ENCODE measurements around the gene KNL1.

Gene KNL1

GRCh38 chr15:40600956-40601355, 6.9 kb downstream of the KNL1 start:
- no peak for ATAC-seq
- no peak for TF ChIP-seq BACH2 (CRISPR knock-in tag; IDR thresholded peaks at IDR 0.05; ENCODE audit: borderline replicate concordance)
- no peak for TF ChIP-seq TCF4 (CRISPR knock-in tag; IDR thresholded peaks at IDR 0.05; ENCODE audit: borderline replicate concordance)

- no peak for ATAC-seq
These were observed 9.9 kb downstream of the KNL1 start for GRCh38 chr15:40603935-40604334.

GRCh38 chr15:40613080-40613479, 19.0 kb downstream of the KNL1 start:
- no peak for ATAC-seq
- TF ChIP-seq PPARA (CRISPR knock-in tag; IDR thresholded peaks at IDR 0.05; ENCODE audit: borderline replicate concordance), result no peak
- no peak for TF ChIP-seq ESRRG (CRISPR knock-in tag; IDR thresholded peaks at IDR 0.05)
- TF ChIP-seq TOX (CRISPR knock-in tag; IDR thresholded peaks at IDR 0.05; ENCODE audit: borderline replicate concordance), result no peak
- no peak for TF ChIP-seq ZFP30 (CRISPR knock-in tag; IDR thresholded peaks at IDR 0.05)
- TF ChIP-seq OSR1 (CRISPR knock-in tag; IDR thresholded peaks at IDR 0.05), result no peak
- TF ChIP-seq ZNF8 (CRISPR knock-in tag; IDR thresholded peaks at IDR 0.05), result no peak
- TF ChIP-seq PATZ1 (CRISPR knock-in tag; IDR thresholded peaks at IDR 0.05; ENCODE audit: borderline replicate concordance), result no peak

More at GRCh38 chr15:40603935-40604334, 9.9 kb downstream of the KNL1 start:
- no peak for TF ChIP-seq GLIS3 (CRISPR knock-in tag; IDR thresholded peaks at IDR 0.05)
- no peak for TF ChIP-seq POU6F1 (CRISPR knock-in tag; IDR thresholded peaks at IDR 0.05; ENCODE audit: borderline replicate concordance, low read depth)
- no peak for TF ChIP-seq CREB5 (CRISPR knock-in tag; IDR thresholded peaks at IDR 0.05; ENCODE audit: low read depth)
- TF ChIP-seq ZNF565 (CRISPR knock-in tag; conservative IDR thresholded peaks at IDR 0.05; ENCODE audit: low read depth), result no peak
- no peak for TF ChIP-seq PATZ1 (CRISPR knock-in tag; IDR thresholded peaks at IDR 0.05; ENCODE audit: borderline replicate concordance)
- TF ChIP-seq ESRRG (CRISPR knock-in tag; IDR thresholded peaks at IDR 0.05), result no peak
- TF ChIP-seq ZFP30 (CRISPR knock-in tag; IDR thresholded peaks at IDR 0.05), result no peak

GRCh38 chr15:40618023-40618422, 24.0 kb downstream of the KNL1 start:
- ATAC-seq, result no peak
- TF ChIP-seq RARB (CRISPR knock-in tag; IDR thresholded peaks at IDR 0.05), result no peak
- no peak for TF ChIP-seq ARNTL (CRISPR knock-in tag; IDR thresholded peaks at IDR 0.05; ENCODE audit: borderline replicate concordance, low read depth)
- no peak for TF ChIP-seq ZNF565 (CRISPR knock-in tag; conservative IDR thresholded peaks at IDR 0.05; ENCODE audit: low read depth)
- TF ChIP-seq CREB5 (CRISPR knock-in tag; IDR thresholded peaks at IDR 0.05; ENCODE audit: low read depth), result no peak
- TF ChIP-seq CSDC2 (CRISPR knock-in tag; IDR thresholded peaks at IDR 0.05), result no peak
- TF ChIP-seq ZNF8 (CRISPR knock-in tag; IDR thresholded peaks at IDR 0.05), result no peak
- TF ChIP-seq ZFP3 (CRISPR knock-in tag; IDR thresholded peaks at IDR 0.05), result no peak
- no peak for TF ChIP-seq PATZ1 (CRISPR knock-in tag; IDR thresholded peaks at IDR 0.05; ENCODE audit: borderline replicate concordance)
- no peak for TF ChIP-seq ESRRG (CRISPR knock-in tag; IDR thresholded peaks at IDR 0.05)
- no peak for TF ChIP-seq TCF4 (CRISPR knock-in tag; IDR thresholded peaks at IDR 0.05; ENCODE audit: borderline replicate concordance)
- no peak for TF ChIP-seq GLIS3 (CRISPR knock-in tag; IDR thresholded peaks at IDR 0.05)
- TF ChIP-seq CSRNP3 (CRISPR knock-in tag; IDR thresholded peaks at IDR 0.05), result no peak
- TF ChIP-seq ZC3H10 (CRISPR knock-in tag; IDR thresholded peaks at IDR 0.05), result no peak
- no peak for TF ChIP-seq POU6F1 (CRISPR knock-in tag; IDR thresholded peaks at IDR 0.05; ENCODE audit: borderline replicate concordance, low read depth)
- no peak for TF ChIP-seq ISL1 (CRISPR knock-in tag; IDR thresholded peaks at IDR 0.05)
- TF ChIP-seq OSR1 (CRISPR knock-in tag; IDR thresholded peaks at IDR 0.05), result no peak
- no peak for TF ChIP-seq TOX (CRISPR knock-in tag; IDR thresholded peaks at IDR 0.05; ENCODE audit: borderline replicate concordance)

All from SK-N-SH treated with all-trans-retinoic acid at 6 μM for 48 hours (cell line).